Measurements from ENCODE around the gene BOD1L1. TPM values are rescaled to one million over a fixed set of nuclear protein-coding genes. Genes with fewer than 3 reads are reported as not detected.

BOD1L1 gene
- total and polyA plus RNA-seq, 7 donors, result 6.0 to 19.3 (median 13.7) TPM

DNA sequence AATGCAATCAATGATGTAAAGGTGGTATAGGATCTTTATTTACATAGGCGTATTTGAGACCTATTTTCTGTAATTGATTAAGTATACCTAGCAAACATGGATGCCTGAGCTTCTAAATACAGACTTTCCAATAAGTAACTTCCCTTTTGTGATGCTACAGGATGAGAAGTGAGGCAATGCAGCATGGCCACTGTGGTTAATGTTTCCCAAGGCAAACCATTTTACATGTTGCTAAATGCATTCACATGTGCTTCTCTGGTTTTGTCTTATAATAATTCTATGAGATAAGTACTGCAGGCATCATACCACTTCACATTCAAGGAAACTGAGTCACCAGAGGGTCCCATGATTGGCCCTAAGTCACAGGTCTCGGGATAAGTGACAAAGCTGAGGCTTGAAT lies 47.5 kb downstream of the BOD1L1 start:
- no peak for ATAC-seq
- no peaks in the 10 kb centered on the region for H3K9me3 ChIP-seq
- H3K4me3 ChIP-seq, result no peak overlapping the region
- intact Hi-C loops (cut with DNase I), result no loop called here
- 97 to 100% (median 97%) methylated on average over 2 of the region's 2 CpGs for WGBS, 3 donors
- H3K4me1 ChIP-seq, result no peaks in the 10 kb centered on the region
- DNase-seq, result no peak
- H3K27me3 ChIP-seq (ENCODE audit: insufficient read depth in 3 of 3, low read length in 2 of 3), result no peaks in the 10 kb centered on the region
- H3K27ac ChIP-seq, result no peak overlapping the region
- H3K36me3 ChIP-seq (ENCODE audit: insufficient read depth in 1 of 2, low read depth in 1 of 2), result peaks cover 6 to 98% of the 10 kb centered on the region in 2 donors
- TF ChIP-seq, protein P1, sequence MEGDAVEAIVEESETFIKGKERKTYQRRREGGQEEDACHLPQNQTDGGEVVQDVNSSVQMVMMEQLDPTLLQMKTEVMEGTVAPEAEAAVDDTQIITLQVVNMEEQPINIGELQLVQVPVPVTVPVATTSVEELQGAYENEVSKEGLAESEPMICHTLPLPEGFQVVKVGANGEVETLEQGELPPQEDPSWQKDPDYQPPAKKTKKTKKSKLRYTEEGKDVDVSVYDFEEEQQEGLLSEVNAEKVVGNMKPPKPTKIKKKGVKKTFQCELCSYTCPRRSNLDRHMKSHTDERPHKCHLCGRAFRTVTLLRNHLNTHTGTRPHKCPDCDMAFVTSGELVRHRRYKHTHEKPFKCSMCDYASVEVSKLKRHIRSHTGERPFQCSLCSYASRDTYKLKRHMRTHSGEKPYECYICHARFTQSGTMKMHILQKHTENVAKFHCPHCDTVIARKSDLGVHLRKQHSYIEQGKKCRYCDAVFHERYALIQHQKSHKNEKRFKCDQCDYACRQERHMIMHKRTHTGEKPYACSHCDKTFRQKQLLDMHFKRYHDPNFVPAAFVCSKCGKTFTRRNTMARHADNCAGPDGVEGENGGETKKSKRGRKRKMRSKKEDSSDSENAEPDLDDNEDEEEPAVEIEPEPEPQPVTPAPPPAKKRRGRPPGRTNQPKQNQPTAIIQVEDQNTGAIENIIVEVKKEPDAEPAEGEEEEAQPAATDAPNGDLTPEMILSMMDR (IDR thresholded peaks at IDR 0.05), result no peak

- ATAC-seq (no peak), DNase-seq (no peak)
- Histone ChIP-seq H3K36me3 (ENCODE audit: insufficient read depth in 1 of 2, low read depth in 1 of 2) (peaks cover 9 to 100% of the 10 kb centered on the region in 2 donors), H3K27ac (no peak overlapping the region), H3K4me1 (no peaks in the 10 kb centered on the region), H3K27me3 (ENCODE audit: insufficient read depth in 3 of 3, low read length in 2 of 3) (no peaks in the 10 kb centered on the region), H3K4me3 (no peak overlapping the region), H3K9me3 (no peaks in the 10 kb centered on the region)
- 98 to 99% (median 98%) methylated on average over 3 of the region's 3 CpGs for WGBS, 3 donors
- intact Hi-C loops (cut with DNase I), result loop anchor here in 1 of 2 donors (5.0 kb wide), 1 partner anchor 35 kb away; no protein-coding TSS in a partner anchor
- TF ChIP-seq, protein P1 (IDR thresholded peaks at IDR 0.05), result no peak
These were observed 49.9 kb downstream of the BOD1L1 start for GRCh38 chr4:13577660-13578059.

GRCh38 chr4:13570916-13571315 lies 56.6 kb downstream of the BOD1L1 start:
- Histone ChIP-seq H3K36me3 (ENCODE audit: insufficient read depth in 1 of 2, low read depth in 1 of 2) (peaks cover 14 to 94% of the 10 kb centered on the region in 2 donors), H3K27ac (no peak overlapping the region), H3K27me3 (ENCODE audit: insufficient read depth in 3 of 3, low read length in 2 of 3) (no peaks in the 10 kb centered on the region), H3K4me3 (no peak overlapping the region), H3K9me3 (no peaks in the 10 kb centered on the region), H3K4me1 (no peaks in the 10 kb centered on the region)
- ATAC-seq (no peak), DNase-seq (no peak)
- 73 to 83% (median 76%) methylated on average over 2 of the region's 2 CpGs for WGBS, 3 donors
- intact Hi-C loops (cut with DNase I), result loop anchor here in 1 of 2 donors (5.0 kb wide), 1 partner anchor 41 kb away; no protein-coding TSS in a partner anchor
- TF ChIP-seq, protein P1 (IDR thresholded peaks at IDR 0.05), result no peak

GRCh38 chr4:13567125-13567524 lies 60.4 kb downstream of the BOD1L1 start:
- H3K27ac ChIP-seq, result no peak overlapping the region
- TF ChIP-seq, protein P1 (IDR thresholded peaks at IDR 0.05), result no peak
- ATAC-seq, result no peak
- intact Hi-C loops (cut with DNase I), result no loop called here
- peaks cover 5 to 58% of the 10 kb centered on the region in 2 donors for H3K36me3 ChIP-seq (ENCODE audit: insufficient read depth in 1 of 2, low read depth in 1 of 2)
- H3K9me3 ChIP-seq, result no peaks in the 10 kb centered on the region
- H3K4me1 ChIP-seq, result no peaks in the 10 kb centered on the region
- no peak for DNase-seq
- H3K4me3 ChIP-seq, result no peak overlapping the region
- H3K27me3 ChIP-seq (ENCODE audit: insufficient read depth in 3 of 3, low read length in 2 of 3), result no peaks in the 10 kb centered on the region
- WGBS, 3 donors, result 93 to 94% (median 93%) methylated on average over 5 of the region's 5 CpGs

DNA sequence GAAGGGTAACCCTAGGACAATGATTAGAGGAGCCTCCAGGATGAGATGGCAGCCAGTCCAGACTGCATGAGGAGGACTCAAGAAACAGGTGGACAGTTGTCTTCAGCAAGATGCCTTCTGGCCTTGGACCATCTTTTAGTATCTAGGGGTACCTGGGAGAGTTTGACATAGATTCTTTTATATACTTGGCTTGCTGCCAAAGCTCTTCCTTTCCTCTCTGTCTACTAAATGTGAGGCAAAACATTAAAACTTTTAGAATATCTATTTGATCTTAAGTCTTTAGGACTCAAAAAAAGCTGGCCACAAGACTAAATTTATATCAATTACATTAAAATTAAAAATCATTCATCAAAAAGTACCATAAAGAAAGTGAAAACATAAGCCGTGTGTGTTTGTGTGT lies 64.6 kb downstream of the BOD1L1 start:
- Histone ChIP-seq H3K27ac (no peak overlapping the region), H3K27me3 (ENCODE audit: insufficient read depth in 3 of 3, low read length in 2 of 3) (peaks cover 0 to 3% (median 0%) of the 10 kb centered on the region in 3 donors), H3K4me3 (no peak overlapping the region), H3K4me1 (no peaks in the 10 kb centered on the region), H3K36me3 (ENCODE audit: insufficient read depth in 1 of 2, low read depth in 1 of 2) (peaks cover 0 to 16% of the 10 kb centered on the region in 2 donors), H3K9me3 (no peaks in the 10 kb centered on the region)
- DNase-seq (no peak), ATAC-seq (no peak)
- 87 to 91% (median 89%) methylated on average over 1 of the region's 1 CpG for WGBS, 3 donors
- intact Hi-C loops (cut with DNase I), result no loop called here
- TF ChIP-seq, protein P1 (IDR thresholded peaks at IDR 0.05), result no peak

All from psoas muscle (tissue), 8 donors.